ENCODE measurements around the gene SYNDIG1.
"Not testable (repeated sequence)": the region's sequence is repeated elsewhere in the genome, so short reads cannot be mapped to it uniquely, and the experiment has no call there.

The SYNDIG1 gene

DNA sequence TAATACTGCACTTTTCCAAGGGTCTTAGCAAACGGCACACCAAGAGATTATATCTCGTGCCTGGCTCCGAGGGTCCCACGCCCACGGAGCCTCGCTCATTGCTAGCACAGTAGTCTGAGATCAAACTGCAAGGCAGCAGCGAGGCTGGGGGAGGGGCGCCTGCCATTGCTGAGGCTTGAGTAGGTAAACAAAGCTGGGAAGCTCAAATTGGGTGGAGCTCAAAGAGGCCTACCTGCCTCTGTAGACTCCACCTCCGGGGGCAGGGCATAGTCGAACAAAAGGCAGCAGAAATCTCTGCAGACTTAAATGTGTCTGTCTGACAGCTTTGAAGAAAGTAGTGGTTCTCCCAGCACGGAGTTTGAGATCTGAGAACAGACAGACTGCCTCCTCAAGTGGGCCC is 43.0 kb downstream of the SYNDIG1 start:
- not testable (repeated sequence) for H3K36me3 ChIP-seq (ENCODE audit: insufficient read depth, low read length); H3K9me3 ChIP-seq (ENCODE audit: low read length); H3K27ac ChIP-seq (ENCODE audit: low read depth, low read length); H3K4me1 ChIP-seq (ENCODE audit: insufficient read depth, low read length); H3K9ac ChIP-seq (ENCODE audit: low read length); H3K4me3 ChIP-seq (ENCODE audit: low read depth in 1 of 2, low read length in 2 of 2); H3K27me3 ChIP-seq (ENCODE audit: control insufficient read depth in 1 of 2, insufficient read depth in 2 of 2, low read length in 2 of 2)

DNA sequence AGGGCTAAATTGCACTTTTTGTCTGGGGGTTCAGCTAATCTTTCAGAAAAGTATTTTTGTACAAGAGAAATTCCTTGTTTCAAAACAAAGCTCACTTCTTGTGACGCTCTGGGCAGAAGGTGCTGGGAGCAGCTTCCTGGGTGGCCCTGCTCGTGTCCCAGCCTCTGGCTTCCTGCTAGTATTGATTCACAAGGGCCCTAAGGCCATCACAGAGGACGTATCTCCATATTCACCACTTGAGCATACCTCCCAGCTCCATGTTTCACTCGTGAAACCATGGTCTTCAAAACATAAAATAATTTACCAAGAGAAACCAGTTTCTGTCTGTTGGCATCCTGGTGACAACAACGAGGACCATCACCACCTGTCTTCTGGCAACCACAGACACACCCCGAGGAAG is 49.1 kb downstream of the SYNDIG1 start:
- no peak overlapping the region for H3K4me3 ChIP-seq (ENCODE audit: low read depth in 1 of 2, low read length in 2 of 2)
- no peaks in the 10 kb centered on the region for H3K27me3 ChIP-seq (ENCODE audit: control insufficient read depth in 1 of 2, insufficient read depth in 2 of 2, low read length in 2 of 2)
- no peak overlapping the region for H3K9ac ChIP-seq (ENCODE audit: low read length)
- no peaks in the 10 kb centered on the region for H3K9me3 ChIP-seq (ENCODE audit: low read length)
- H3K36me3 ChIP-seq (ENCODE audit: insufficient read depth, low read length), result no peaks in the 10 kb centered on the region
- H3K27ac ChIP-seq (ENCODE audit: low read depth, low read length), result no peak overlapping the region
- no peaks in the 10 kb centered on the region for H3K4me1 ChIP-seq (ENCODE audit: insufficient read depth, low read length)

DNA sequence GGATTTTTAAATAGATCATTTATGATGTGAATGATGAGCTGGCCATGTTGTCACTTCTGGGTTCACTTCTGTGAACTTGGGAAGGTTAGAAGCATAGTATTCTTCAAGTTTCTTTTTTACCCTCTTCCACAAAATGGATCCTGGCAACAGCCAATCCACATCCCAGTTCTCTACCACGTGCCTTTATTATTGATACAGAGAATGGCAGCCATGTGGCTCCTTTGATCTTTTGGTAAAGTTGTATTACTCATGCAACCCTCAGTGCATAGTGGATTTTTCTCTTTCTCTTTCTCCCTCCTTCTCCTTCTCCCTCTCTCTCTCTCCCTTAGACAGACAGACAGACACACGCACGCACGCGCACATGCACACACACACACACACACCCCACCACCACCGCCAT is 50.0 kb downstream of the SYNDIG1 start:
- Histone ChIP-seq H3K4me3 (ENCODE audit: low read depth in 1 of 2, low read length in 2 of 2) (no peak overlapping the region), H3K27ac (ENCODE audit: low read depth, low read length) (no peak overlapping the region), H3K27me3 (ENCODE audit: control insufficient read depth in 1 of 2, insufficient read depth in 2 of 2, low read length in 2 of 2) (no peaks in the 10 kb centered on the region), H3K36me3 (ENCODE audit: insufficient read depth, low read length) (no peaks in the 10 kb centered on the region), H3K9me3 (ENCODE audit: low read length) (no peaks in the 10 kb centered on the region), H3K4me1 (ENCODE audit: insufficient read depth, low read length) (no peaks in the 10 kb centered on the region), H3K9ac (ENCODE audit: low read length) (no peak overlapping the region)

DNA sequence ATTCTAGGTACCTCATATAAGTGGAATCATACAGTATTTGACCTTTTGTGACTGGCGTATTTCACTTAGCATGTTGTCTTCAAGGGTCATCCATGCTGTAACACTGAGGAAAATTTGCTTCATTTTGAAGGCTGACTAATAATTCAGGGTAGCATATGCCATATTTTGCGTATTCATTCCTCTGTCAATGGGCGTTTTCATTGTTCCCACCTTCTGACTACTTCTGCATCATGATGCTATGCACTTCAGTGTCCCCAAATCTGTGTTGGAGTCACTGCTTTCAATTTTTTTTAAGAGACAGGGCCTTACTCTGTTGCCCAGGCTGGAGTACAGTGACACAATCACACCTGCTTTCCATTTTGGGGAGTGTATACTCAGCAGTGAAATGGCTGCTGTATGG is 51.6 kb downstream of the SYNDIG1 start:
- Histone ChIP-seq H3K9ac (ENCODE audit: low read length) (no peak overlapping the region), H3K4me1 (ENCODE audit: insufficient read depth, low read length) (no peaks in the 10 kb centered on the region), H3K27me3 (ENCODE audit: control insufficient read depth in 1 of 2, insufficient read depth in 2 of 2, low read length in 2 of 2) (no peaks in the 10 kb centered on the region), H3K36me3 (ENCODE audit: insufficient read depth, low read length) (no peaks in the 10 kb centered on the region), H3K27ac (ENCODE audit: low read depth, low read length) (no peak overlapping the region), H3K9me3 (ENCODE audit: low read length) (no peaks in the 10 kb centered on the region), H3K4me3 (ENCODE audit: low read depth in 1 of 2, low read length in 2 of 2) (no peak overlapping the region)

- Histone ChIP-seq H3K36me3 (ENCODE audit: insufficient read depth, low read length) (no peaks in the 10 kb centered on the region), H3K9ac (ENCODE audit: low read length) (no peak overlapping the region), H3K27ac (ENCODE audit: low read depth, low read length) (no peak overlapping the region), H3K27me3 (ENCODE audit: control insufficient read depth in 1 of 2, insufficient read depth in 2 of 2, low read length in 2 of 2) (no peaks in the 10 kb centered on the region), H3K4me1 (ENCODE audit: insufficient read depth, low read length) (no peaks in the 10 kb centered on the region), H3K4me3 (ENCODE audit: low read depth in 1 of 2, low read length in 2 of 2) (no peak overlapping the region), H3K9me3 (ENCODE audit: low read length) (no peaks in the 10 kb centered on the region)
Observed at GRCh38 chr20:24522452-24523330, 53.3 kb downstream of the SYNDIG1 start.

DNA sequence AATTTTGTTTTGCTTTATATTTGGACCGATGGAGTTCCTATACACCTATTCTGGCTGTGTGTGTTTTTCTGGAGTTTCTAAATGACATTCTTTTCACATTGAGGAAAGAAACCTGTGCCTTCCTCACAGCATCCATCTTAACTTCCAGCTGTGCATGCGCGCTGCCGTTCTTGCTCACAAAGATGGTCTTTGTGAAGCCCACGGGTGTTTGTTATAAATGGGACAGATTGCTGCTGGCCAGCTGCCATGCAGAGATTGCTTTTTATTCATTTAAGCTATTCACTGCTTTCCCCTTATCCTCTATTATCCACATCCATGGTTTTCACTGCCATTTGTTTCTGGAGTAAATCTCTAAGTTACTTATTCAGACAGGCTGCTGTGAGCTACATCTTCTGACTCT is 54.2 kb downstream of the SYNDIG1 start:
- Histone ChIP-seq H3K27me3 (ENCODE audit: control insufficient read depth in 1 of 2, insufficient read depth in 2 of 2, low read length in 2 of 2) (no peaks in the 10 kb centered on the region), H3K4me3 (ENCODE audit: low read depth in 1 of 2, low read length in 2 of 2) (no peak overlapping the region), H3K4me1 (ENCODE audit: insufficient read depth, low read length) (no peaks in the 10 kb centered on the region), H3K36me3 (ENCODE audit: insufficient read depth, low read length) (no peaks in the 10 kb centered on the region), H3K27ac (ENCODE audit: low read depth, low read length) (no peak overlapping the region), H3K9me3 (ENCODE audit: low read length) (no peaks in the 10 kb centered on the region), H3K9ac (ENCODE audit: low read length) (no peak overlapping the region)

DNA sequence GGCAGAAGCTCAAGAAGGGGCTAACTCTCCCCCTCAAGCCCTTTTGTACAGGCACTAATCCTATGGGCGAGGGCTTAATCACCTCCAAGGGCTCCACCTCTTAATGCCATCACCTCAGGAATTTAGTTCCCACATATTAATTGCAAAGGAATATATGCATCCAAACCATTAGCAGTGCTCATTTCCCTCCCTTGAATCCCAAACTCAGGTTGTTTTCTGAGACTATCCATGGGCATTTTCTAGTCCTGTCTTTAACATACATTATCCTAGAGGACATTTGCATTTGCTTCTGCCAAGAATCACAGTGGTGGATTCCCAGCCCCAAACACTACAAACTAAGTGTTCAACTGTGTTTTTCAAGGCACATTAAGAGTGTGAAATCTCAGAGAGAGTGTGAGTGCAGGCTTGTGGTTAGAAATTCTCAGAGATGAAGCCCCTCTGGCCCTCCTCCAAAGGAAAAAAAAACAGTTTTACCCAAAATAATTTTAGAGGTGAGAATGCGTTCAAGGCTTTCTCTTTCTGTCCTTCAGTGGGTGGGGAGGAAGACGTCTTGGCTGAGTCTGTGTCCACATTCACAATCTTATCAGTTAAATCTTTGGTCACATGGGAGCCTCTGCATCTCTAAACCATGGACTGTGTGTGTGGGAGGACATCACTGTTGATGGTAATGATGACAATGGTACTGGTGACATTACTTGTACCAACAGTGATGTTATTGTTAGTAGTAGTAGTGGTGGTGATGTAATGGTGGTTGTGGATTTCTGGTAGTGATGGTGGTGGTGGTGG is 59.3 kb downstream of the SYNDIG1 start:
- no peaks in the 10 kb centered on the region for H3K36me3 ChIP-seq (ENCODE audit: insufficient read depth, low read length)
- H3K27ac ChIP-seq (ENCODE audit: low read depth, low read length), result no peak overlapping the region
- H3K4me1 ChIP-seq (ENCODE audit: insufficient read depth, low read length), result no peaks in the 10 kb centered on the region
- H3K9ac ChIP-seq (ENCODE audit: low read length), result no peak overlapping the region
- H3K27me3 ChIP-seq (ENCODE audit: control insufficient read depth in 1 of 2, insufficient read depth in 2 of 2, low read length in 2 of 2), result no peaks in the 10 kb centered on the region
- no peak overlapping the region for H3K4me3 ChIP-seq (ENCODE audit: low read depth in 1 of 2, low read length in 2 of 2)
- no peaks in the 10 kb centered on the region for H3K9me3 ChIP-seq (ENCODE audit: low read length)

- Histone ChIP-seq H3K27me3 (ENCODE audit: control insufficient read depth in 1 of 2, insufficient read depth in 2 of 2, low read length in 2 of 2) (no peaks in the 10 kb centered on the region), H3K9ac (ENCODE audit: low read length) (no peak overlapping the region), H3K36me3 (ENCODE audit: insufficient read depth, low read length) (no peaks in the 10 kb centered on the region), H3K4me1 (ENCODE audit: insufficient read depth, low read length) (no peaks in the 10 kb centered on the region), H3K9me3 (ENCODE audit: low read length) (no peaks in the 10 kb centered on the region), H3K4me3 (ENCODE audit: low read depth in 1 of 2, low read length in 2 of 2) (no peak overlapping the region), H3K27ac (ENCODE audit: low read depth, low read length) (no peak overlapping the region)
Observed at GRCh38 chr20:24529369-24529719, 59.9 kb downstream of the SYNDIG1 start.

- Histone ChIP-seq H3K27ac (ENCODE audit: low read depth, low read length) (no peak overlapping the region), H3K4me1 (ENCODE audit: insufficient read depth, low read length) (no peaks in the 10 kb centered on the region), H3K4me3 (ENCODE audit: low read depth in 1 of 2, low read length in 2 of 2) (no peak overlapping the region), H3K9ac (ENCODE audit: low read length) (no peak overlapping the region), H3K9me3 (ENCODE audit: low read length) (no peaks in the 10 kb centered on the region), H3K36me3 (ENCODE audit: insufficient read depth, low read length) (no peaks in the 10 kb centered on the region), H3K27me3 (ENCODE audit: control insufficient read depth in 1 of 2, insufficient read depth in 2 of 2, low read length in 2 of 2) (no peaks in the 10 kb centered on the region)
Observed at GRCh38 chr20:24530131-24530680, 60.8 kb downstream of the SYNDIG1 start.

- no peaks in the 10 kb centered on the region for H3K36me3 ChIP-seq (ENCODE audit: insufficient read depth, low read length)
- no peak overlapping the region for H3K9ac ChIP-seq (ENCODE audit: low read length)
- no peaks in the 10 kb centered on the region for H3K27me3 ChIP-seq (ENCODE audit: control insufficient read depth in 1 of 2, insufficient read depth in 2 of 2, low read length in 2 of 2)
- no peak overlapping the region for H3K27ac ChIP-seq (ENCODE audit: low read depth, low read length)
- no peaks in the 10 kb centered on the region for H3K4me1 ChIP-seq (ENCODE audit: insufficient read depth, low read length)
- H3K9me3 ChIP-seq (ENCODE audit: low read length), result no peaks in the 10 kb centered on the region
- no peak overlapping the region for H3K4me3 ChIP-seq (ENCODE audit: low read depth in 1 of 2, low read length in 2 of 2)
Observed at GRCh38 chr20:24531202-24531601, 61.8 kb downstream of the SYNDIG1 start.

- no peaks in the 10 kb centered on the region for H3K9me3 ChIP-seq (ENCODE audit: low read length)
- H3K4me3 ChIP-seq (ENCODE audit: low read depth in 1 of 2, low read length in 2 of 2), result no peak overlapping the region
- H3K4me1 ChIP-seq (ENCODE audit: insufficient read depth, low read length), result no peaks in the 10 kb centered on the region
- no peaks in the 10 kb centered on the region for H3K36me3 ChIP-seq (ENCODE audit: insufficient read depth, low read length)
- no peak overlapping the region for H3K9ac ChIP-seq (ENCODE audit: low read length)
- no peaks in the 10 kb centered on the region for H3K27me3 ChIP-seq (ENCODE audit: control insufficient read depth in 1 of 2, insufficient read depth in 2 of 2, low read length in 2 of 2)
- no peak overlapping the region for H3K27ac ChIP-seq (ENCODE audit: low read depth, low read length)
Observed at GRCh38 chr20:24531631-24532419, 62.4 kb downstream of the SYNDIG1 start.
